T-cell (primary cell): Measurements from ENCODE around the gene PICK1. TPM values are rescaled to one million over a fixed set of nuclear protein-coding genes. Genes with fewer than 3 reads are reported as not detected.

Experiments
- ATAC-seq, 4 experiments: fragments of 200-7000 bp in 3 of 4; fragments of 150-1000 bp in 1 of 4; cut with Tn5 transposase; replicated peaks in 1 of 4; 1 replicate in 3 of 4; 2 replicates in 1 of 4; pipeline ENCODE4 v1.10.0; 2021; ENCODE audit warnings: moderate library complexity in 3 of 4, mild to moderate bottlenecking in 2 of 4, moderate number of reproducible peaks in 1 of 4
- CTCF ChIA-PET, 2 donors: fragments of 300-600 bp; sonication (Branson Sonifier 250); formaldehyde crosslinking; loops; one replicate each; lab custom pipeline; 2022; ENCODE audit warnings: antibody characterized with exemption in 2 of 2; lab: Charles Lee
- POLR2A ChIA-PET, 2 donors: fragments of 300-600 bp; sonication (Branson Sonifier 250); formaldehyde crosslinking; loops; one replicate each; lab custom pipeline; 2022; ENCODE audit warnings: antibody characterized with exemption in 2 of 2; lab: Charles Lee
- DNase-seq, 35 experiments: peaks; one replicate each; pipeline versions ENCODE4 v3.0.0 to v3.0.0-alpha.2; 2013 to 2023
- H3K27ac ChIP-seq: one replicate; pipeline ENCODE4 v1.5.1; 2013; ENCODE audit warnings: low read length
- H3K27me3 ChIP-seq, 2 experiments: replicated peaks in 1 of 2; 1 replicate in 1 of 2; 2 replicates in 1 of 2; pipeline versions ENCODE4 v1.6.1 to v1.7.0; 2013; ENCODE audit warnings: low read length in 1 of 2, mixed read lengths in 1 of 2; ENCODE audit not compliant: control insufficient read depth in 2 of 2, insufficient read depth in 2 of 2; ENCODE audit errors: extremely low read depth in 1 of 2
- H3K36me3 ChIP-seq, 2 donors: 1 replicate in 1 of 2; 2 replicates in 1 of 2; pipeline versions ENCODE4 v1.6.1 to v1.7.0; 2013; ENCODE audit warnings: low read length in 1 of 2; ENCODE audit not compliant: control insufficient read depth in 2 of 2, insufficient read depth in 1 of 2; ENCODE audit errors: extremely low read depth in 1 of 2
- H3K4me1 ChIP-seq, 2 experiments: 1 replicate in 1 of 2; 2 replicates in 1 of 2; pipeline versions ENCODE4 v1.6.1 to v1.7.0; 2013; ENCODE audit warnings: low read length in 2 of 2, mixed read lengths in 1 of 2; ENCODE audit not compliant: insufficient read depth in 2 of 2, control insufficient read depth in 1 of 2; ENCODE audit errors: extremely low read depth in 1 of 2
- H3K4me3 ChIP-seq, 2 donors: 1 replicate in 1 of 2; 2 replicates in 1 of 2; pipeline versions ENCODE4 v1.5.1 to v1.7.0; 2013; ENCODE audit warnings: mild to moderate bottlenecking in 2 of 2, low read length in 1 of 2, moderate library complexity in 1 of 2; ENCODE audit not compliant: control insufficient read depth in 1 of 2; ENCODE audit errors: extremely low read depth in 1 of 2
- H3K9me3 ChIP-seq: 2 replicates; pipeline ENCODE4 v1.7.0; 2013
- H3K27ac Mint-ChIP-seq, 2 donors: one replicate each; pipeline ENCODE4 v1.8.0; 2020 to 2021; ENCODE audit warnings: mild to moderate bottlenecking in 2 of 2, mixed read lengths in 2 of 2
- H3K27me3 Mint-ChIP-seq, 2 donors: one replicate each; pipeline ENCODE4 v1.8.0; 2021 to 2022; ENCODE audit warnings: mixed read lengths in 2 of 2
- H3K36me3 Mint-ChIP-seq: one replicate; pipeline ENCODE4 v1.8.0; 2021; ENCODE audit warnings: mixed read lengths
- H3K4me1 Mint-ChIP-seq, 3 donors: one replicate each; pipeline ENCODE4 v1.8.0; 2020 to 2022; ENCODE audit warnings: mixed read lengths in 3 of 3, mild to moderate bottlenecking in 1 of 3
- H3K4me3 Mint-ChIP-seq, 3 donors: one replicate each; pipeline ENCODE4 v1.8.0; 2020 to 2022; ENCODE audit warnings: mild to moderate bottlenecking in 3 of 3, mixed read lengths in 3 of 3, moderate library complexity in 3 of 3
- H3K9me3 Mint-ChIP-seq, 3 donors: one replicate each; pipeline ENCODE4 v1.8.0; 2020 to 2022; ENCODE audit warnings: mixed read lengths in 3 of 3
- WGBS: methylation state at CpG from one replicate; pipeline ENCODE4 v1.1.5; 2013; ENCODE audit warnings: missing lambda C conversion rate; ENCODE audit not compliant: insufficient coverage; 5-methylcytosine and 5-hydroxymethylcytosine counted together
- total RNA-seq, 35 experiments: library from RNA in 6 of 35; stranded (reverse) in 6 of 35; fragments of 120-200 nt in 1 of 35; gene quantifications; one replicate each; pipeline versions ENCODE4 v1.2.1 to v1.2.4 and lab custom pipeline; 2013 to 2026

The PICK1 gene
- total RNA-seq, 5 donors from 2014 or later (not counting 1 experiment from before 2014, with no cell fraction given), result 26.4 to 32.0 (median 27.7) TPM

DNA sequence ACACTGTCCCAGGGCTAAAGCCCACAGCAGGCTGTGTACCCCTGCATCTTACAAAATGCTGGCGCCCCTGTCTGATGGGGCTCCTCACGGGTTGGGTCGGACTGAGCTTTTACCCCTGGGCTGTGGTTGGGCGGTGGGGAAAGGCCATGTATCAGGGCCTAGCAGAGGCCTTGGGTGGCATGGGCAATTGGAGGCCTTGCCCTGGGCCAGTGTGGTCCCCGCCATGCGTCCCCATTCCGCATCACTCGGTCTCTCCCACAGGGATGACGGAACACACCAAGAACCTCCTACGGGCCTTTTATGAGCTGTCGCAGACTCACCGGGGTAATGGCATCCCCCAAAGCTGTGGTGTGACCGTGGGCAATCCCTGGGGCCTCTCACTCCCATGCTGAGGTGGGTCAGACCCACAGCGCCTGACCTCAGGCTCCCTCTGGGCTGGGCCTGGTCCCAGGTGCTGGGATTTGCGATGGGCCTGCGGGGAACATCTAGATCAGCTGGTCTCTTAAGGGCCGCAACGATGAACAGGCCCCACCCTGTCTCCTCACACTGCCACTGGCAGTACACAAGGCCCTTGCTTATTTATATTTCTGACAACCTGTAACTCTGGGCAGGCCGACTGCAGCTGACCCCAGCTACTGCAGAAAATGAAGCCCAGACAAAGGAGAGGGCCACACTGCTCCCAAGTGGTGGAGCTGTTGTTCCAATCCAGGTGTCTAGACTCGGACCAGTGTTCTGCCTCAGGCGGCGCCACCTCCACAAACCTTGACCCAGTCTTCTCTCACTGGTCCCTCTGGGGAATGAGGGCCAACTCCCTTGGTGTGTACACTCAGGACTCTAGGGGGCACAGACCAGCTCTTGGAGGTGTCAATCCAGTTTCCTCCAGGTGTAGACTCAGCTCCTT lies 14.5 kb downstream of the PICK1 start:
- POLR2A ChIA-PET, result interaction anchor here in 1 of 2 donors (0.5 kb wide), 1 partner anchor 146 kb away, joined by 6 read pairs; no protein-coding TSS in a partner anchor
- peaks cover 44% of the 10 kb centered on the region for H3K36me3 Mint-ChIP-seq
- ATAC-seq, result no peak

DNA sequence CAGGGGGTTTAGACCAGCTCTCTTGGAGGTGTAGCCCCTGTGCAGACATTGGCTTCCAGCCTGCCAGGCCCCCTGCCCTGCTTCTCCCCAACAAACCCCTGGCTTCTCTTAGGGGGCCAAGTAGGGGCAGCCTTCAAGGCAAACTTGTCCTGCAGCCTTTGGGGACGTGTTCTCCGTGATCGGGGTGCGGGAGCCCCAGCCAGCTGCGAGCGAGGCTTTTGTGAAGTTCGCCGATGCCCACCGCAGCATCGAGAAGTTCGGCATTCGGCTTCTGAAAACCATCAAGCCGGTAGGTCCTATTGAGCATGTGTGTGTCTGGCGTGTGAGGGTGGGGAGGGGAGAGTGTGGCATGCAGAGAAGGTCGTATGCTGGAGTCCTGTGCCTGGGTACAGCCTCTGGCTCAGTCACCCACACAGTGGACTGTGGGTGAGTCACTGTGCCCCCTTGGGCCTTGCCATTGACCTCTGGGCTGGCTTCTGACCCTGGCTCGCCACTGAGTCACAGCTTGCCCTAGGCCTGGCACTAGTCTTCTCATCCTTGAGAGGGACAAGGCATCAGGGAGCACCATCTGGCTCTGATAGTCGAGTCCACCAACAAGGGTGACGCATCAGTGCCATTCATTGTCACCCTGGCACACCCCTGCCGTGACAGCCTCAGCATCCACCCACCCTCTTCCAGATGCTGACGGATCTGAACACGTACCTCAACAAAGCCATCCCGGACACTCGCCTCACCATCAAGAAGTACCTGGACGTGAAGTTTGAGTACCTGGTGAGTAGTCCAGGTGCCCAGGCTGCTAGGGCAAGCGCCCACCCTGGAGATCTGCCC lies 15.3 kb downstream of the PICK1 start:
- POLR2A ChIA-PET, result no interaction called here

More for the DNA sequence above, 14.5 kb downstream of the PICK1 start:
- WGBS, result 92% methylated on average over 18 of the region's 22 CpGs
- DNase-seq, result no peak
- H3K36me3 ChIP-seq, result peaks cover 10 to 38% of the 10 kb centered on the region in 2 donors
- CTCF ChIA-PET, result interaction anchor here in 1 of 2 donors (0.7 kb wide), 1 partner anchor 8 kb away, joined by 3 read pairs; no protein-coding TSS in a partner anchor
- no peaks in the 10 kb centered on the region for H3K4me1 ChIP-seq
- H3K27ac ChIP-seq, result no peak overlapping the region
- peaks cover 0 to 2% of the 10 kb centered on the region in 2 experiments for H3K27me3 ChIP-seq
- Mint-ChIP-seq H3K27ac (no peak overlapping the region), H3K4me1 (no peaks in the 10 kb centered on the region), H3K4me3 (no peak overlapping the region), H3K9me3 (no peaks in the 10 kb centered on the region), H3K27me3 (no peaks in the 10 kb centered on the region)
- H3K9me3 ChIP-seq, result no peaks in the 10 kb centered on the region
- H3K4me3 ChIP-seq, result no peak overlapping the region

DNA sequence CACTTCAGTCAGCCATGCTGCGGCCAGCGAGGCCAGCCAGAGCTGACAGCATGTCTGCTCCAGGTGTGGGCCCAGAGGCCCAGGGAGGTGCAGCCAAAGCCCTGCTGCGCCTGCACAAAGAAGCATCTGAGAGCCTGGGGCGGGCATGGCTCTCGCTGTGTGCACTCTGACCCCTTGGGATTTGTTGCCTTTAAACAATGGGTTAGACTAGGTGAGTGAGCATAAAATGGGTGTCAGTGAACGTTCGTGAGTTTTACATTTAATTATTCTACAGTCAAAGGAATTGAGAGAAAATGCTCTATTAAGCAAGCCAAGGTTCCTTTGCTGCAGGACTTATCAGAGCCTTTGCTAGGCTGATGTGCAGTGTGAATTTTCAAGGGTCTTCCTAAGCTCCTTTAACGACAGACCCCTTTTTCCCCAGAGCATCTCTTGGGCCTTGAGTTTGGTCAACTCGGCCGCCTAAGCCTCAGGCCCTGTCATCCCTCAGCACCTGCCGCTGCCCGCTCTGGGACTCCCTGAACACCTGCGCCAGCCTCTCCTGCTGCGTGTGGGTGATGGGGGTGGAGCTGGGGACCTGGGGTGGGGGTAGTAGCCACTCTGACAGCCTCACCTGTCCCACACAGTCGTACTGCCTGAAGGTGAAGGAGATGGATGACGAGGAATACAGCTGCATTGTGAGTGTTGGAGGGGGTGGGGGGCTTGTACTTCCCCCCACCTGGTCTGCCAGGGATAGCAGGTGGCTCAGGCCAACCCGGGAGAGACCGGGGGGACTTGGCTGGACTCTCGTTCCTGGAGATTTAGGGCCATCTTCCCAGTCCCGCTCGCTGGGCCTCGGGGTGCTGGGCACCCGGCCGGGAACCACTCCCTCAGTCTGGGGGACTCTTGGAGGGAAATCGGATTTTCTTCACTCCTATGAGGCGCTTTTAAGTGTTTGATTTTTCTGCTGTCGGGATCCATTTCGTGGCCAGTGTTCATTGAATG lies 16.2 kb downstream of the PICK1 start:
- H3K27me3 Mint-ChIP-seq, result no peaks in the 10 kb centered on the region
- H3K4me3 ChIP-seq, result no peak overlapping the region
- H3K27ac ChIP-seq, result no peak overlapping the region
- ATAC-seq (no peak), DNase-seq (no peak)
- ChIA-PET CTCF (no interaction called here), POLR2A (no interaction called here)
- H3K4me1 Mint-ChIP-seq, result no peaks in the 10 kb centered on the region
- peaks cover 34% of the 10 kb centered on the region for H3K36me3 Mint-ChIP-seq
- no peaks in the 10 kb centered on the region for H3K9me3 ChIP-seq
- peaks cover 10 to 31% of the 10 kb centered on the region in 2 donors for H3K36me3 ChIP-seq
- peaks cover 0 to 7% of the 10 kb centered on the region in 2 experiments for H3K27me3 ChIP-seq
- H3K9me3 Mint-ChIP-seq, result no peaks in the 10 kb centered on the region
- H3K27ac Mint-ChIP-seq, result no peak overlapping the region
- no peaks in the 10 kb centered on the region for H3K4me1 ChIP-seq
- no peak overlapping the region for H3K4me3 Mint-ChIP-seq
- 95% methylated on average over 15 of the region's 28 CpGs for WGBS

More for the DNA sequence above, 15.3 kb downstream of the PICK1 start:
- no peak overlapping the region for H3K4me3 ChIP-seq
- H3K9me3 ChIP-seq, result no peaks in the 10 kb centered on the region
- no peak for DNase-seq
- no peak for ATAC-seq
- Mint-ChIP-seq H3K36me3 (peaks cover 39% of the 10 kb centered on the region), H3K27me3 (no peaks in the 10 kb centered on the region), H3K9me3 (no peaks in the 10 kb centered on the region), H3K27ac (no peak overlapping the region), H3K4me1 (no peaks in the 10 kb centered on the region), H3K4me3 (no peak overlapping the region)
- peaks cover 10 to 38% of the 10 kb centered on the region in 2 donors for H3K36me3 ChIP-seq
- WGBS, result 91% methylated on average over 25 of the region's 25 CpGs
- no peak overlapping the region for H3K27ac ChIP-seq
- no peaks in the 10 kb centered on the region for H3K4me1 ChIP-seq
- CTCF ChIA-PET, result no interaction called here
- peaks cover 0 to 2% of the 10 kb centered on the region in 2 experiments for H3K27me3 ChIP-seq

DNA sequence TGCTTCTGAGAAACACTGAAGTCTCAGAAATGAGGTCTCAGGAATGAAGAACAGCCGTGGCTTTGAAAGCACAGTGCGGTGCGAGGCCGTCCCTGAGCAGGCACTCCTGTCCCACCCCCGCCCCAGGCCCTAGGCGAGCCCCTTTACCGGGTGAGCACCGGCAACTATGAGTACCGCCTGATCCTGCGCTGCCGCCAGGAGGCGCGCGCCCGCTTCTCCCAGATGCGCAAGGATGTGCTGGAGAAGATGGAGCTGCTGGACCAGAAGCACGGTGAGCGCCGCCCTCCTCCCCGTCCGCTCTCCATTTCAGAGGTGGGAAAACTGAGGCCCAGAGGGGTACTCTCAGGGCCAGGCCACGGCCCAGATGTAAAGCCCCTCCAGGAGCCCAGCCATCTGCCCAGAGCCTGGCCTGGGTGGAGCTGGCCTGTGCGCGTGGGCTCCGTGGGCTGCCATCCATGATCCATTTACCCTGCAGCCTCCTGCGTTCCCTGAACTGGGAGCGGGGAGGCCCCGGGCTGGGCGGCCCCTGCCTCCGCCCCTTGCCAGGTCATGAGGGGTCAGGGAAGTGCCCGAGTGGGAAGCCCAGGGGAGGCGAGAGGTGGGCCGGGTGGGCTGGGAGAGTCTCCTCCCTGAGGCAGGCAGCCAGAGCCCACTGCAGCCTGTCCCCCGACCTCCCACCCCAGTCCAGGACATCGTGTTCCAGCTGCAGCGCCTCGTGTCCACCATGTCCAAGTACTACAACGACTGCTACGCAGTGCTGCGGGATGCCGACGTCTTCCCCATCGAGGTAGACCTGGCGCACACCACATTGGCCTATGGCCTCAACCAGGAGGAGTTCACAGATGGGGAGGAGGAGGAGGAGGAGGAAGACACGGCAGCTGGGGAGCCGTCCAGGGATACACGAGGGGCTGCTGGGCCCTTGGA lies 17.2 kb downstream of the PICK1 start:
- DNase-seq (no peak), ATAC-seq (no peak)
- no peaks in the 10 kb centered on the region for H3K9me3 ChIP-seq
- Mint-ChIP-seq H3K36me3 (peaks cover 34% of the 10 kb centered on the region), H3K27me3 (peaks cover under 1 to 3% of the 10 kb centered on the region in 2 donors), H3K4me1 (no peaks in the 10 kb centered on the region), H3K4me3 (no peak overlapping the region), H3K27ac (no peak overlapping the region), H3K9me3 (no peaks in the 10 kb centered on the region)
- WGBS, result 93% methylated on average over 39 of the region's 47 CpGs
- H3K36me3 ChIP-seq, result peaks cover 7 to 28% of the 10 kb centered on the region in 2 donors
- no peak overlapping the region for H3K4me3 ChIP-seq
- ChIA-PET POLR2A (no interaction called here), CTCF (no interaction called here)
- H3K4me1 ChIP-seq, result no peaks in the 10 kb centered on the region
- no peak overlapping the region for H3K27ac ChIP-seq
- H3K27me3 ChIP-seq, result peaks cover 0 to 8% of the 10 kb centered on the region in 2 experiments

DNA sequence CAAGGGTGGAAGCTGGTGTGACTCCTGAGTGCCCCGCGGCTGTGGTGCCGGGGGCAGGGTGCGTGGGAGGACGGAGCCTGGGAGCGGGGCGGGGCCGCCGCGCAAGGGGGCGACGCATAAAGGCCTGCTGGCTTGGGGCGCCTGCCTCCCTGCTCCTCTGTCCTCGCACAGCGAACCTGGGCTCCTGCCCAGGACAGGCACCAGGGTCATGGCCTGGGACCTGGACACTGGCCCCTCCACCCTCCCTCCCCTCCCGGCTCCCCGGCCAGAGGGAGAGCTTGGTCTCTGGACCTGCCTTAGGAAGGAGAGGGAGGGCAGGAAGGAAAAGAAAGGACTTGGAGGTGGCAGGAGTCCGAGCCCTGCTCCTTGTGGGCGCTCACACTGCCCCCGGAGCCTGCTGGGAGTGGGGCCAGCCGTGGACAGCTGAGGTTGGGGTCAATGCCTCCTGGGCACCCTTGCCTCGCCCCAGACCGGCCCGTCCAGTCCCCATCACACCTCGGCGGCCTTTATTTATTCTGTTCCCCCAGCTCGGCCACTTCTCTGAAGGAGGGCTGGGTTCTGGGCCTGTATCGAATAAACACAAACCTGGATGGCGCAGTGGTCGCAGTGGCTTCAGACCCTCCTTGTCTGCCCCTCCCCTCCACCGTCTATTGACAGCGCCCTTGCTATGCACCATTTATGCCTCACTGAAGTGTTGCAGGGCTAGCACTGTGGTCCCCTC lies 18.1 kb downstream of the PICK1 start:
- DNase-seq, result no peak
- H3K9me3 ChIP-seq, result no peaks in the 10 kb centered on the region
- POLR2A ChIA-PET, result interaction anchor here in 1 of 2 donors (0.6 kb wide), 1 partner anchor 70 kb away, joined by 3 read pairs; no protein-coding TSS in a partner anchor
- no peak overlapping the region for H3K27ac Mint-ChIP-seq
- no peak overlapping the region for H3K4me3 Mint-ChIP-seq
- WGBS, result 96% methylated on average over 29 of the region's 32 CpGs
- peaks cover 7 to 24% of the 10 kb centered on the region in 2 donors for H3K36me3 ChIP-seq
- peaks cover 28% of the 10 kb centered on the region for H3K36me3 Mint-ChIP-seq
- H3K27me3 Mint-ChIP-seq, result peaks cover 8 to 11% of the 10 kb centered on the region in 2 donors
- H3K27me3 ChIP-seq, result peaks cover 0 to 16% of the 10 kb centered on the region in 2 experiments
- H3K9me3 Mint-ChIP-seq, result no peaks in the 10 kb centered on the region
- no peak overlapping the region for H3K4me3 ChIP-seq
- ATAC-seq, result no peak
- H3K4me1 ChIP-seq, result no peaks in the 10 kb centered on the region
- no peak overlapping the region for H3K27ac ChIP-seq
- H3K4me1 Mint-ChIP-seq, result peaks cover 0 to 3% (median 0%) of the 10 kb centered on the region in 3 donors
- CTCF ChIA-PET, result no interaction called here
